NCI-H128 (cell line): ENCODE data around the gene NBEAL1.
"Not testable (repeated sequence)": the region's sequence is repeated elsewhere in the genome, so short reads cannot be mapped to it uniquely, and the experiment has no call there.

Experiments used
- DNase-seq: peaks from one replicate; lab custom pipeline; 2025; ENCODE audit not compliant: unreplicated experiment; lab: John Stamatoyannopoulos, UW

NBEAL1 gene

DNA sequence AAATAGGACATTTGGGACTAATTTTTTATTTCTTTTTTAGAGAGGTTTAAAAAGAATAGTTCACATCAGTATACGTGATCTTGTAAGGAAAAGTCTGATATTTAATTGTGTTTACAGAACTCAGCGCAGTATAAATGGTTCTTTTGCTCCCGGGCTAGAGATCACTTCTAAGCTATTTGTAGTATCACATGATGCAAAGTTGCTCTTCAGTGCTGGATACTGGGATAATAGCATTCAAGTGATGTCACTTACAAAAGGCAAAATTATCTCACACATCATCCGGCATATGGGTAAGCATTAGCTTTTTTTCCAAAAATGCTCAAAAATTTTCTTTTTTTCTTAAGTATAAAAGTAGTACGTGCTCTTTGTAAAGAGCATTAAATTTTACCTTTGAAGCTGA, 186.8 kb downstream of the NBEAL1 start:
- DNase-seq = no peak

DNA sequence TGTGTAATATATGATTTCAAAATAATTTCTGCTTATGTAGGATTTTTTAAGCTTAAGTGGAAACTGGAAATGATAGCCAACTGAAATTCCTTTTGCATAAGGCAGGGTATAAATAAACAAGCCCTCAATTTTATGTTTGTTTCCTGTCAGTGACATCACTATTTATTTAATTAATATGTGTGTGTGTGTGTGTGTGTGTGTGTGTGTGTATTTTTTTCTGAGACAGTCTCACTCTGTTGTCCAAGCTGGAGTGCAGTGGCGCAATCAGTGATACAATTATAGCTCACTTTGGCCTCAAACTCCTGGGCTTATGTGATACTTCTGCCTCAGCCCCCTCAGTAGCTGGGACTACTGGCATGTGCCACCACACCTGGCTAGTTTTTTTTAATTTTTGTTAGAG, 194.9 kb downstream of the NBEAL1 start:
- no peak for DNase-seq

DNA sequence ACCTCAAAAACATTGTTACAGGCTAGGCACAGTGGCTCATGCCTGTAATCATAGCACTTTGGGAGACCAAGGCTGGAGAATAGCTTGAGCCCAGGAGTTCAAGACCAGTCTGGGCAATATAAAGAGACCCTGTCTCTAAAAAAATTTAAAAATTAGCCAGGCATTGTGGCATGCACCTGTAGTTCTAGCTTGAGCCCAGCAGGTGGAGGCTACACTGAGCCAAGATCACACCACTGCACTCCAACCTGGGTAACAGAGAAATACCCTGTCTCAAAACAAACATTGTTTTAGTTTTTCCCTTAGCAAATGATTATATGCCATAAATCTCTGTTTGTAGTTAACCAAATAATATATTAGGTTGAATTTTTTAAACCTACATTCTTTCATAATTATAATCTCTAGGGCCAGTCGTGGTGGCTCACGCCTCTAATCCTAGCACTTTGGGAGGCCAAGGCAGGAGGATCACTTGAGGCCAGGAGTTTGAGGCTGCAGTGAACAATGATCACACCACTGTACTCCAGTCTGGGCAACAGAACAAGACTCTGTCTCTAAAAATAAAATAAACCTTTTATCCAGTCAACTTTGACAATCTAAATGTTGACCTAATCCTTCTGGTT, 210.9 kb downstream of the NBEAL1 start:
- DNase-seq = no peak

DNA sequence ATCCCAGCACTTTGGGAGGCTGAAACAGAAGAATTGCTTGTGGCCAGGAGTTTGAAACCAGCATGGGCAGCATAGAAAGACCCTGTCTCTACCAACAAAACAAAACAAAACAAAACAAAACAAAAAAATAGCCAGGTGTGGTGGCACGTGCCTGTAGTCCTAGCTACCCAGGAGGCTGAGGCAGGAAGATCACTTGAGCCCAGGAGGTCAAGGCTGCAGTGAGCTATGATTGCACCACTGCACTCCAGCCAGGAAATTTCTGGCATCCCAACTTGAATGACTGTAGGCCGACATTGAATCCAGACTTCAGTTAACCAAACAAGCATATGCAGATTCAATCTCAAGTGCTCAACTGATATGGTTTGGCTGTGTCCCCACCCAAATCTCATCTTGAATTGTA, 215.0 kb downstream of the NBEAL1 start:
- not testable (repeated sequence) for DNase-seq

DNA sequence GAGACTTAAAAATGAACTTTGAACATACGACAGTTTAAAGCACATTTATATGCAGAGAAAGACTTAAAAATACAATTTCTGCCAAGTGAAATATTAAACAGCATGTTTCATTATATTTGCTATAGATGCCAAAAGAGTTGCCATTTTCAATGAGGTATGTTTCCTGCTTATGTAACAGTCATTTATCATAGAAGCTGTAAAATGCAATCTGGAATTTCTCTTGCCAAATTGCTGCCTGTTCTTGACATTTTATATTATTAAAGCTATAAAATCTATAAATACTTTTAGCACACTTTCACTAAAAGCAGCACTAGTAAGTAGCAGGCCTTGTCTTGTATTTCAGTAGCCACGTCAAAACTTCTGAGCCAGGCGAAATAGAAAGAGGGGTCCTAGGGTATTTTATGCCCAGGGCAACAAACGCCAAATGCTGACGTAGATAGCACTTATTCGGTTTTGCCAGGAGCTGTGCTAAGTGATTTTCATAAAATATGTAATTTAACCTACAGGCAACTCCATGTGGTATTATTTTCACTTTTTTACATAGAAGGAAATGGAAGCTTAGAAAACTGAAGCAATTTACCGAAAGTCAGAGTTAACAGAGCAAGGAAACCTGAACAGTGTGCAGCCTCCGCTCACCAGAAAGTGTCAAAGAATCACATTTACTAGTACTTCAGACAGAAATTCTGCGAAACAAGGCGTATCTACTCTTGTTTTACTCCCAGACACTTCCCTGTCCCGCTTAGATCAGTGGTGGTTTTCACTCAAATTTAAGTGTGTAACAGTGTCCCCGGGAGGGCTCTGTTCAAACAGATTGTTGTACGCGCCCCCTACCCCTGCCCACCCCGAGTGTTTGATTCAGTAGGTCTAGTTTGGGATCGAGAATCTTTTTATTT, 222.9 kb downstream of the NBEAL1 start:
- no peak for DNase-seq

DNA sequence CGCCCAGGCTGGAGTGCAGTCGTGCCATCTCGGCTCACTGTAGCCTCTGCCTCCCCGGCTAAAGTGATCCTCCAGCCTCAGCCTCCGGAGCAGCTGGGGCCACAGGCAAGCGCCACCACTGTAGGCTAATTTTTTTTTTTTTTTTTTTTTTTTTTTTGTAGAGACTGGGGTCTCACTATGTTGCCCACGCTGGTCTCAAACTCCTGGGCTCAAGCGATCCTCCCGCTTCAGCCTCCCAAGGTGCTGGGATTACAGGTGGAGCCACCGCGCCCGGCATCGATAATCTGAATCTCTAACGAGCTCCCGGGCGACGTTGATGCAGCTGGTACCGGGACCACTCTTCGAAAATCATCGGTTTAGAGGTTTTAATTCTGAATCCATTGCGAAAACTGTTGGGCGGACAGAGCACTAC, 223.6 kb downstream of the NBEAL1 start:
- no peak for DNase-seq

DNA sequence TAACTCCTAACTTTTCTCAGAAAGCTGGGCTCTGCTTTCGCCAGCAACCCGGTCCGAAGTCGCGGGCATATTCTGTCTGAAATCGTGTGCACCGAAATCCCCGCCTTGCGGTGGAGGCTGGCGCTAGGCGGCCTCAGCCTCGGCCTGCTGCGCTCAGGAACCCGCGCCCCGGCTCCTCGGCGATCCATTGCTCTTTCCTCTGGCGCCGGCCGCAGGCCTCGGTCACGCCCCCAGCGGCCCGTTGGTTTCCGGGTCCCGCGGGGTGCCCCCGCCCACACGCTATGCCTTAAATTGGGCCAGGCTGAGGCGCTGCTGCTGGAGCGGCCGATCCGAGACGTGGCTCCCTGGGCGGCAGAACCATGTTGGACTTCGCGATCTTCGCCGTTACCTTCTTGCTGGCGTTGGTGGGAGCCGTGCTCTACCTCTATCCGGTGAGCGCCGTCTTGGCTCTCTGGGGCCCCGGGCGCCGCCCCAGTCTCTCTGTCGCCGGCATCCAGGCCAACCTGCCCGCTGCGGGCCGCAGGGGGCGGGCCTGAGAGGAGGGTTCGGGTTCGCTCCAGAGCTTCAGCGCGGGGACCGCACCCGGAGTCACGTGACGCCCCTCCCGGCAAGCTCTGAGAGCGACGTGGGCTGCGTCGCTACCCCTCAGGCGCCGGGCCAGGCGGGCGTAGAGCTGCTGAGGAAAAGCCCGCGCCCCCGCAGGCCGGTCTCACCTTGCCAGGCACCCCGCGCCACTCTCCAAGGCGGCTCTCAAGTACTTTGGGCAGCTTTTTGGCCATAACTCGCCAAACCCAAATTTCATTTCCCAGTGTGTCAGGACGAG, 224.2 kb downstream of the NBEAL1 start, which contains the start of gene CYP20A1:
Gene CYP20A1, plus strand, starts transcription at position 315 of the 823 bp plus-strand sequence. Its CDS starts 45 bp downstream, at position 360.
- DNase-seq = peak; percentile 75

DNA sequence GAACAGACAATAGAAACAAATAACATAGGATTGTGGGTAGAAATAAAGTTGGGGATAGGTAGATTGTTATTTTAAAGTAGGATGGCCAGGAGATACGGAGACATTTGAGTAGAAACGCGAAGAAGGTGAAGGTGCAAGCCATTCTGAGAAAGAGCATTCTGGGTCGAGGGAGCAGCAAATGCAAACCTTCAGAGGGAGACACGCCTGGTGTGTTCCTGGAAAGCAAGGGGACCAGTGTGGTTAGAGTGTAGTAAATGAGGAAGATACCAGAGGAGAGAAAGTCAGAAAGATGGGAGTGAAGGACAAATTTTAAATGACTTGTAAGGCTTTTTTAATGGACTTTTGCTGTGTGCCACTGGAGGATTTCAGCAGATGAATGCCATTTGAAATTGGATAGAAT, 225.8 kb downstream of the NBEAL1 start:
- no peak for DNase-seq

DNA sequence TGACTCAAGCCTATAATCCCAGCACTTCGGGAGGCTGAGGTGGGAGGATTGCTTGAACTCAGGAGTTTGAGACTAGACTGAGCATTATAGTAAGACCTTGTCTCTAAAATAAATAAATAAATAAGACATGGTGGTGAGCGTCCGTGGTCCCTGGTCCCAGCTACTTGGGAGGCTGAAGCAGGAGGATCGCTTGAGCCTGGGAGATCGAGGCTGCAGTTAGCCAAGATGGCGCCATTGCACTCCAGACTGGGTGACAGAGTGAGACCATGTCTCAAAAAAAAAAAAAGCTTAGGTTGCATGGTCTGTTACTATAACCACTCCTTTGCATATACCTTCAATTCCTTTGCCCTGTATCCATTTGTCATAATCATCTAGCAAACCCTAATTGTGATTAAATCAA, 227.8 kb downstream of the NBEAL1 start:
- DNase-seq = no peak

DNA sequence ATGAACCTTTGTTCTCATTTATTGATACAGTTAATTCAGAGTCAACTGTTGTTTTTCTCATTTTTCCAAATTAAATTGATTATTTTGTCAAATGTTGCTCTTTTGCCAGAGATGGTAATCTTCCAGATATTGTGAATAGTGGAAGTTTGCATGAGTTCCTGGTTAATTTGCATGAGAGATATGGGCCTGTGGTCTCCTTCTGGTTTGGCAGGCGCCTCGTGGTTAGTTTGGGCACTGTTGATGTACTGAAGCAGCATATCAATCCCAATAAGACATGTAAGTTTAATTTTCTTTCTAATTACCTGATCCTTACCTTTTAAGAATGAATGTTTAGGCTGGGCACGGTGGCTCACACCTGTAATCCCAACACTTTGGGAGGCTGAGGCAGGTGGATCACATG, 232.0 kb downstream of the NBEAL1 start:
- DNase-seq = no peak

DNA sequence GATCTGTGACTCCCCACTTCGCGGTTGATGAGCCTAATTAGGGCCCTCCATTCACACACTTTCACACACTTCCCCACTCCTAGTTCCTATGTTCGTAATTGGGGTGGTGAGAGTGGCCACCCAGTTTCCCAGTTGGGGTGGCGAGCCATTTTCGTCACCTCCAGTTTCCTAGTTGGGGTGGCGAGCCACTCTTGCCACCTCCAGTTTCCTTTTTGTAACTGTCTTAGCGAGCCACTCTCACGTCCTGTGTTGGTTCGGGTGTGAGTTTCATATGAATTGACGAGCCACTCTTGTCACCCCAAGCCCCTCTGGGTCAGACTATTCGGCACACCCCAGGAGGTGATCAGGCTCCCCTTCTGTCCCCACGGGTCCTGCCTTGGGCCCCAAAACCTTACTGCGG, 238.1 kb downstream of the NBEAL1 start:
- DNase-seq = no peak

DNA sequence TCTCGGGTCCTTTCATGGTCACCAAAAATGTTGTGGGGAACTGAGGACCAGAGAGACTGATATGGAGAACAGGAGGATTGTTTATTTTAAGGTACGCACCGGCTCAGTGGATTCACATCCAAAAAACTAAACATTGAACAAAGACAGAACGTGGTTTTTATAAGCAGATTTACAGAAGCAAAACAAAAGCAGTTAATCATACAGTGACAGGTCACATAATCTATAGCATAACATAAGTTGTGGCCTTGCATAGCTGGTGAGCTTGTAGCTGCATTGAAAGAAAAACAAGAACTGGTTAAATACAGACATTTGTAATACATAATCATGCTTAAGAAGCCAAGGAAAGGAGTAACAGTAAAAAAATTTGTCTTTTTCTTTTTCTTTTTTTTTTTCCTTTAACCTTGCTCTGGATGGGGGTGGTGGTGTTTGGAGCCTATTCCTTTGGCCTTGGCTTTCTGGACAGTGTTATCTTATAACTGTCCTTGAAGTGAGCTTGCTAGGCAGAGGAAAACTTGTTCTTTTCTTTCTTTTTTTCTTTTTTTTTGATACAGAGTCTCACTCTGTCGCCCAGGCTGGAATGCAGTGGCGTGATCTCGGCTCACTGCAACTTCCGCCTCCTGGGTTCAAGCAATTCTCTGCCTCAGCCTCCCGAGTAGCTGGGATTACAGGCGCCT, 238.9 kb downstream of the NBEAL1 start:
- DNase-seq = not testable (repeated sequence)

DNA sequence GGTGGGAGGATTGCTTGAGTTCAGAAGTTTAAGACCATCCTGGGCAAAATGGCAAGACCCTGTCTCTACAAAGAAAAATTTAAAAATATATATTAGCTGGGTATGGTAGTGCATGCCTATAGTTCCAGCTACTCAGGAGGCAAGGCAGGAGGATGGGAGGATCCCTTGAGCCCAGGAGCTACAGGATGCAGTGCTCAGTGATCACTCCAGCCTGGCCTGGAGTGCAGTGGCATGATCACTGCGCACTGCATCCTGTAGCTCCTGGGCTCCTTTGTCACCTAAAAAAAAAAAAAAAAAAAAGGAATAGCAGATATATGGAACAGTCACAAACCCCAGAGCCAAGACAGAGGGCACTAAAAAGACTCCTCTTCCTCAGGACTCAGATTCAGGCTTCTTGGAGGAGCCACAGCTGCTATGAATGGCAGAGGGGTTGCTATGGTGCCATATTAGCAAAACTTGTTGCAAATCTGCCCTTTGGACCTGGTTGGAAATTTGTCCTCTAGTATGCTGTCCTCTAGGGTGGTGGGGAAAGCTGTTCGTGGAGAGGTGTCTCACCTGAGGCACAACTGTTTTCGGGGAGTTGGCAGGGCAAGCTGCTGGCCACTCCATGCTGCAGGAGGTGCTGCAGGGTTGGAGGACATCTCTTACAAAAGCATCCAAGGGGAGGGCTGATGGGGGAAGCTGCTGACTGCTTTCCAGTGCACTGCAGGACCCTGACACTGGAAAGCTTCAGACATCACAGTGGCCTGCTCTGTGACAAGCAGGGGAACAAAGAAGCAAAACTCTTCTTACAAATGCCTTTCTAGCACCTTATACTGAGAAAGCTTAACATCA, 246.9 kb downstream of the NBEAL1 start:
- no peak for DNase-seq
